Fibroblast of the aortic adventitia (primary cell): Measurements from ENCODE around the gene ZNF442. TPM values are rescaled to one million over a fixed set of nuclear protein-coding genes. Genes with fewer than 3 reads are reported as not detected.
"Not testable (repeated sequence)": the region's sequence is repeated elsewhere in the genome, so short reads cannot be mapped to it uniquely, and the experiment has no call there.

Experiments used
- DNase-seq: peaks from one replicate; pipeline ENCODE4 v3.0.0-alpha.2; 2010; ENCODE audit warnings: low read depth
- H3K4me3 ChIP-seq: 2 replicates; pipeline ENCODE4 v1.5.1; 2011; ENCODE audit warnings: low read depth, mild to moderate bottlenecking, control low read depth, low read length, moderate library complexity
- CTCF ChIP-seq: IDR thresholded peaks from 2 replicates; pipeline ENCODE4 v1.5.1; 2011; ENCODE audit warnings: mild to moderate bottlenecking, low read length, control low read depth, inconsistent platforms; ENCODE audit not compliant: insufficient read depth
- total RNA-seq: library from RNA; depleted of rRNA; stranded (reverse); fragments of >200 nt; gene quantifications from 2 replicates; pipeline ENCODE4 v1.2.3, GENCODE V29; 2012; ENCODE audit warnings: low replicate concordance

The ZNF442 gene
- 0.90 and 0.98 TPM in 2 replicates for total RNA-seq

- peak; percentile 95 for DNase-seq
- peak; percentile 91 for TF ChIP-seq CTCF
- peak within 1 kb of the TSS; percentile 92 for H3K4me3 ChIP-seq
Measured at GRCh38 chr19:12365236-12366162, at the start of gene ZNF442. Gene ZNF442, minus strand, starts transcription at chr19:12365683. Its CDS starts 2,052 bp downstream, at chr19:12363631.

DNA sequence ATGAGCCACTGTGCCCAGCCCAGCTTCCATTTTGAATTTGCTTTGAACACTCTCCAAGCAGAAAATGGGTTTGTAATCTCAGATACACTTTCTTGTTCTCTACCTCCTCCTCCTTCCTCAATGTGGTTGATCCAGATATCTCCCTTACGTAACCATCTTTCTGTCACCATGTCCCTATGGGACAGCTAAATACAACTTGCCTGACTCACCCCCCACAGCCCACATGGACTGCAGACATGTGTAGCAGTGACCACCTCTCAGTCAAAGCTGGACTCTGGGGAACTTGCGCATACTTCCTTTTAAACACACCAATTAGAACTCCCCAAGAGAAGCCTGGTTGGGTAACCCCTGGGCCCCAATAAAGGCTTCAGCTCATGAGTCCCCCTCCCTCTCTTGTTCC is 46.4 kb upstream of the ZNF442 start:
- DNase-seq = no peak
- no peak for TF ChIP-seq CTCF
- no peak overlapping the region for H3K4me3 ChIP-seq

DNA sequence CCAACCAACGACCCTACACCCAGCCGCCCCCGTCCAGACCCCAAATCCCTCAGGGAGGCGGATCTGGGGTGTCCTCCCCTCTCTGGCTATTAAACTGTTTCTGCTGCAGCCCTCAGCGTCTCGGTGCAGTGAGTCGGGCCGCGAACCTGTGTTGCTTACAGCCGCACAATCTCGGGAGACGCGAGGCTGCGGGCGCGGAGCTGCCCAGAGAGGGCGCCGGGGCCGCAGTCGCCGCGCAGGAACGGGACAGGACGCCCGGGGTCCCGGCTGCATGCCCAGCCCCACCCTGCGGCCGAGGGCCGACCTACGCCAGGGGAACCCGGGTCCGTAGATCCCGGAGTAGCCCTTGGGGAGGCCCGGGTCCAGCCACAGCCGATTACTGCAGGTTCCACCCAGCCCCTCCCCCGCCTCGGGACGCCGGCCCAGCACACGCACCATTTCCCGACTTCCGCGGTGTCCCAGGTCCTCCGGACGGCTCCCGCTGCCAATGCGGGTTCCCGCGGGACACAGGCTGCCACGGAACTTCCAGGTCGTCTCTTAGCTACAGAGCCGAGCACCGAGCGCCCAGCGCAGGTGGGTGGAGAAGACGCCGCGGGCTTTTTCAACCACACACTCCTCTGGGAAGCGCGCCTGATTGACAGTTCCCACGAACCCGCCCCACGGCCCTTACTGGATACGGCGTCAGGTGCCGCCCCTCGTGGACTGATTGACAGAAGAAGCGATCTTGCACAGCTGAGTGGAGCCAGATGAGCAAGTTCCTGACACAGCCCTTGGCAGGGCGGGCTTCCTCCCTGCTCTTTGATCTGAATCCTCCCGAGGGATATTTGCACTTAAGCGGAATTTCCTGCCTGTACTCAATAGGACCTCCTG is 35.4 kb upstream of the ZNF442 start, which contains the start of gene ZNF799:
ZNF799 (minus strand) TSS at position 639 of the 870 bp plus-strand sequence; CDS start at position 438, 201 bp downstream.
- peak; percentile 95 for DNase-seq
- no peak for TF ChIP-seq CTCF

GRCh38 chr19:12399901-12400632 is 34.6 kb upstream of the ZNF442 start:
- H3K4me3 ChIP-seq = peak overlapping the region; percentile 79
- DNase-seq = peak; percentile 18

More for the DNA sequence above, 35.4 kb upstream of the ZNF442 start, which contains the start of gene ZNF799:
- peak within 1 kb of the TSS; percentile 79 for H3K4me3 ChIP-seq

DNA sequence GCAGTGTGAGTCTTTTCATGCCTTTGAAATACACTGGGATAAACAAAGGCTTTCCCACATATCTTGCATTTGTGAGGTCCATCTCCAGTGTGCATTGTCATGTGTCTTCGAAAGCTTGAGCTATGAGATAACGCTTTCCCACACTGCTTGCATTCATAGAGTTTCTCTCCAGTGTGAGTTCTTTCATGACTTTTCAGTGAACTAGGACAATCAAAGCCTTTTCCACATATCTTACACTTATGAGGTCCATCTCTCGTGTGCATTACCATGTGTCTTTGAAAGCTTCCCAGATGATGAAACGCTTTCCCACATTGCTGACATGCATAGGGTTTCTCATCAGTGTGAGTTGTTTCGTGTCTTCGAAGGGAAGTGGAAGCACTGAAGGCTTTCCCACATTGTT is 25.7 kb upstream of the ZNF442 start:
- DNase-seq, H3K4me3 ChIP-seq: not testable (repeated sequence)

- H3K4me3 ChIP-seq, DNase-seq: not testable (repeated sequence)
Measured at GRCh38 chr19:12386365-12386764, 20.9 kb upstream of the ZNF442 start.

DNA sequence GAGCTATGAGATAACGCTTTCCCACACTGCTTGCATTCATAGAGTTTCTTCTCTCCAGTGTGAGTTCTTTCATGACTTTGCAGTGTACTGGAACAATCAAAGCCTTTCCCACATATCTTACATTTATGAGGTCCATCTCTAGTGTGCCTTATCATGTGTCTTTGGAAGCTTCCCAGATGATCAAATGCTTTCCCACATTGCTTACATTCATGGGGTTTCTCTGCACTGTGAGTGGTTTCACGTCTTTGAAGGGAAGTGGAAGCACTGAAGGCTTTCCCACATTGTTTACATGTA is 14.9 kb upstream of the ZNF442 start:
- no peak overlapping the region for H3K4me3 ChIP-seq
- DNase-seq = no peak
- TF ChIP-seq CTCF = no peak
